Mesenchymal stem cell (in vitro differentiated cells and primary cell): Measurements from ENCODE around the gene MAP6. TPM values are rescaled to one million over a fixed set of nuclear protein-coding genes. Genes with fewer than 3 reads are reported as not detected.

Experiments
- DNase-seq: peaks from one replicate; pipeline ENCODE4 v3.0.0-alpha.2; 2013
- H2AFZ ChIP-seq: one replicate; pipeline ENCODE4 v1.6.1; 2013; ENCODE audit warnings: low read depth, mild to moderate bottlenecking, control low read depth, inconsistent platforms, low read length, moderate library complexity
- H2AK5ac ChIP-seq: 2 replicates; pipeline ENCODE4 v1.6.1; 2013; ENCODE audit warnings: low read length, moderate library complexity, mild to moderate bottlenecking, inconsistent platforms; ENCODE audit not compliant: severe bottlenecking
- H2BK120ac ChIP-seq: one replicate; pipeline ENCODE4 v1.6.1; 2013; ENCODE audit warnings: low read depth, mild to moderate bottlenecking, inconsistent platforms, low read length, moderate library complexity
- H2BK12ac ChIP-seq, 2 experiments: one replicate each; pipeline ENCODE4 v1.6.1; 2013; ENCODE audit warnings: inconsistent platforms in 2 of 2, low read length in 2 of 2, mild to moderate bottlenecking in 2 of 2, moderate library complexity in 2 of 2, control low read depth in 1 of 2
- H2BK15ac ChIP-seq: one replicate; pipeline ENCODE4 v1.6.1; 2013; ENCODE audit warnings: mild to moderate bottlenecking, low read depth, inconsistent platforms; ENCODE audit not compliant: poor library complexity, severe bottlenecking
- H2BK5ac ChIP-seq: 2 replicates; pipeline ENCODE4 v1.6.1; 2013; ENCODE audit warnings: low read depth, mild to moderate bottlenecking, low read length, control low read depth, inconsistent platforms; ENCODE audit not compliant: poor library complexity, severe bottlenecking
- H3K14ac ChIP-seq, 2 experiments: one replicate each; pipeline ENCODE4 v1.6.1; 2013; ENCODE audit warnings: inconsistent platforms in 2 of 2, low read length in 2 of 2, control low read depth in 1 of 2, mild to moderate bottlenecking in 1 of 2, moderate library complexity in 1 of 2
- H3K18ac ChIP-seq, 2 experiments: one replicate each; pipeline ENCODE4 v1.6.1; 2013; ENCODE audit warnings: inconsistent platforms in 2 of 2, low read length in 2 of 2, control low read depth in 1 of 2, low read depth in 1 of 2, mild to moderate bottlenecking in 1 of 2
- H3K23ac ChIP-seq, 2 experiments: one replicate each; pipeline ENCODE4 v1.6.1; 2013; ENCODE audit warnings: inconsistent platforms in 2 of 2, low read length in 2 of 2, mild to moderate bottlenecking in 2 of 2, moderate library complexity in 2 of 2, control low read depth in 1 of 2
- H3K27ac ChIP-seq: 2 replicates; pipeline ENCODE4 v1.5.1; 2013; ENCODE audit warnings: mild to moderate bottlenecking, moderate library complexity, low read length, control low read depth, inconsistent platforms; ENCODE audit not compliant: poor library complexity, severe bottlenecking
- H3K27me3 ChIP-seq, 2 experiments: 2 replicates each; pipeline versions ENCODE4 v1.6.1 to v1.7.0; 2013; ENCODE audit warnings: low read length in 2 of 2, mild to moderate bottlenecking in 2 of 2, moderate library complexity in 2 of 2, control low read depth in 1 of 2, inconsistent platforms in 1 of 2; ENCODE audit not compliant: control insufficient read depth in 1 of 2, insufficient read depth in 1 of 2
- H3K36me3 ChIP-seq, 2 experiments: 2 replicates each; pipeline versions ENCODE4 v1.6.1 to v1.7.0; 2013; ENCODE audit warnings: low read length in 2 of 2, control low read depth in 1 of 2, inconsistent platforms in 1 of 2, low read depth in 1 of 2, mild to moderate bottlenecking in 1 of 2; ENCODE audit not compliant: insufficient read depth in 2 of 2, control insufficient read depth in 1 of 2
- H3K4ac ChIP-seq, 2 experiments: one replicate each; pipeline ENCODE4 v1.6.1; 2013; ENCODE audit warnings: inconsistent platforms in 2 of 2, low read length in 2 of 2, mild to moderate bottlenecking in 2 of 2, moderate library complexity in 2 of 2, control low read depth in 1 of 2, low read depth in 1 of 2
- H3K4me1 ChIP-seq: 2 replicates; pipeline ENCODE4 v1.6.1; 2013; ENCODE audit warnings: low read depth, low read length, control low read depth; ENCODE audit not compliant: control insufficient read depth, insufficient read depth
- H3K4me2 ChIP-seq: 2 replicates; pipeline ENCODE4 v1.6.1; 2013; ENCODE audit warnings: low read length, mild to moderate bottlenecking, inconsistent platforms; ENCODE audit not compliant: poor library complexity, severe bottlenecking
- H3K4me3 ChIP-seq, 2 experiments: 2 replicates each; pipeline versions ENCODE4 v1.5.1 to v1.7.0; 2013; ENCODE audit warnings: low read length in 2 of 2, mild to moderate bottlenecking in 2 of 2, control low read depth in 1 of 2, low read depth in 1 of 2; ENCODE audit not compliant: insufficient read depth in 1 of 2
- H3K79me1 ChIP-seq: replicated peaks from 2 replicates; pipeline ENCODE4 v1.6.1; 2013; ENCODE audit warnings: mild to moderate bottlenecking, control low read depth, low read length, inconsistent platforms; ENCODE audit not compliant: poor library complexity, severe bottlenecking
- H3K9ac ChIP-seq: 2 replicates; pipeline ENCODE4 v1.7.0; 2013; ENCODE audit warnings: mild to moderate bottlenecking, low read length, moderate library complexity
- H3K9me3 ChIP-seq: 2 replicates; pipeline ENCODE4 v1.7.0; 2013; ENCODE audit warnings: mild to moderate bottlenecking, low read length; ENCODE audit not compliant: control insufficient read depth
- H4K8ac ChIP-seq: one replicate; pipeline ENCODE4 v1.6.1; 2013; ENCODE audit warnings: inconsistent platforms, mild to moderate bottlenecking, low read length, moderate library complexity
- H4K91ac ChIP-seq: one replicate; pipeline ENCODE4 v1.6.1; 2013; ENCODE audit warnings: mild to moderate bottlenecking, low read length, inconsistent platforms
- WGBS: methylation state at CpG from one replicate; pipeline ENCODE4 v1.1.7; 2013; ENCODE audit warnings: mixed read lengths; 5-methylcytosine and 5-hydroxymethylcytosine counted together
- polyA plus RNA-seq, 2 experiments: library from polyadenylated mRNA; stranded (reverse); fragments of 200-250 nt; gene quantifications; one replicate each; pipeline ENCODE4 v1.2.3, GENCODE V29; 2013

Gene MAP6
- polyA plus RNA-seq (2013, experiment 1 of 2), result 0.18 TPM
- 0.16 TPM for polyA plus RNA-seq (2013, experiment 2 of 2)

DNA sequence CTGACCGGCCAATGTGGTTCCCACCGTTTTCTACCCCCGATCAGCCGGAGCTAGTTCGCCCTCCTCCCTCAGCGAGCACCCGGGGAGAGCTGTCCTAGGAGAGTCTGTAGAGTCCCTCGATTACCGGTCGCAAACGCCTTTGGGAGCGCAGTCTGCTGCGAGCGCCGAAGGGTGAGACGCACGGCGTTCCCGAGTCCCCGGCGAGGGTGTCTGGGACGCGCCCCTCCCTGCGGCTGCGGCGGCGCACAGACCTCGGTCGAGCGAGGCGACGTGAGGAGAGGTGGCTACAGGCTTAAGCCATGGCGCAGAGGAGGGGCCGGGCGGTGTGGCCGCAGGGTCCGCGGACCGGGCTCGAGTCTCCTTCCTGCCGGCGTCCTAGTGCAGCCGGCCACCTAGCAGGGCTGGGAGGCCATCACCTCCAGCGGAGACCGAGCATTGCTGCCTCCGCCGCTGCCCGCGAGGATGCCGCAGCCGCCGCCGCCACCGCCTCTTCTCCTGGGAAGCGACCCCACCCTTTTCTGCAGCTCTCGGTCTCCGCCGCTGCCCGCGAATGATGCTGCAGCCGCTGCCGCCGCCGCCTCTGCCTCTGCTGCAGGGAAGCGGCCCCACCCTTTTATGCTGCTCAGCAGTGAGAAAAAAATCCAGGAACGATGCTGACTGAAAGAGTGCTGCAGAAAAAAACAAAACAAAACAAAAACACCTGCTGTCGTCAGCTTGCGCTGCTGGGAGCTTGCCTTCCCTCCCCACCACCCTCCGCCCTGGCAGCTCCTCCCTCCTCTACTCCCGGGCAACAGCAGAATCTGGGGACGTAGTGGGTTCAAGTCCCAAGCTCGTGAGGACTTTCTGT lies at the start of gene MAP6:
TSS of gene MAP6 (minus strand) at position 588 of the 847 bp plus-strand sequence. CDS start 669 bp downstream, outside the sequence.
- no peak within 1 kb of the TSS for H2BK120ac ChIP-seq
- H2BK5ac ChIP-seq, result no peak within 1 kb of the TSS
- WGBS, result 5% methylated on average over 63 of the region's 72 CpGs
- H3K9me3 ChIP-seq, result no peaks in the 10 kb centered on the region
- H3K14ac ChIP-seq, result no peak within 1 kb of the TSS
- no peak for DNase-seq
- H3K27me3 ChIP-seq, result peaks cover 38 to 66% of the 10 kb centered on the region in 2 experiments
- peak within 1 kb of the TSS; percentile 34 for H2AFZ ChIP-seq
- no peak within 1 kb of the TSS for H4K91ac ChIP-seq
- H3K4me3 ChIP-seq, result peak within 1 kb of the TSS; percentile 20 to 72
- H3K18ac ChIP-seq, result no peak within 1 kb of the TSS
- no peaks in the 10 kb centered on the region for H3K79me1 ChIP-seq
- no peak within 1 kb of the TSS for H4K8ac ChIP-seq
- H2BK12ac ChIP-seq, result no peak within 1 kb of the TSS
- no peak within 1 kb of the TSS for H3K27ac ChIP-seq
- no peak within 1 kb of the TSS for H2BK15ac ChIP-seq
- H3K9ac ChIP-seq, result peak within 1 kb of the TSS; percentile 63
- H2AK5ac ChIP-seq, result no peak within 1 kb of the TSS
- no peaks in the 10 kb centered on the region for H3K36me3 ChIP-seq
- peak within 1 kb of the TSS; percentile 96 for H3K4me2 ChIP-seq
- no peak within 1 kb of the TSS for H3K4ac ChIP-seq
- peaks cover 19% of the 10 kb centered on the region for H3K4me1 ChIP-seq
- peak within 1 kb of the TSS in 1 of 2 experiments; percentile 56 for H3K23ac ChIP-seq

DNA sequence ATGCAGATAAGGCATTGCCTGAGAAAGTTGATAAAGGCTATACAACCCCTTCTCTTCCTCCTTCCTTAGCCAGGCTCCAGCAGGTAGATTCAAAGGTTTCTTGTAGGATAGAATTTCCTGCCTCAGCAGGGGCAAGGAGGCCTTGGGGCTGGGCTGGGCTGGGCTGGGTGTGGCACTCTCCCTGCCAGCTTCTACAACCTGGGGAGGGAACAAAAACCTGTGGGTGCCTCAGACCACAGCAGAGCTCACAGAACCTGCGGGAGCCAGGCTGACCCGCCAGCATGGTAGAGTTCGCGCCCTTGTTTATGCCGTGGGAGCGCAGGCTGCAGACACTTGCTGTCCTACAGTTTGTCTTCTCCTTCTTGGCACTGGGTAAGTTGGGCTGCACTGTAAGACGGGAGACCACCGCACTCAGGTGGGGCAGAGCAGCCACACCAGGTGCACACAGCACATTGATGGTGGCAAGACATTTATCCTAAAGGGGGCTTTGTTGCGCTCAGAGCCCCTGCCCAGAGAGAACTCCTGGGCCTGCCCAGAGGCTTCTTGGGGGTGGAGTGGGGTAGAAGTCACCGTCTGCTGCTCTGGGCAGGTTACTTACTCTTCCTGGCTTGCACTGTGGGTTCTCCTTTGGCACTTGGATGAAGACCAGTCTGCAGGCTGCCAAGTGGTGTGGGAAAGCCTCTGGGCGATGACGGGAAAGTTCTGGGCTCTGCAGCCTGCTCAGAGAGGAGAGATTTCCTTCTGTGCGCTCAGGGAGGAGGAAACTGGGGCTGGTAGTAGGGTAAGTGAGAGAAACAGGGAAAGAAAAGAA lies 49.0 kb upstream of the MAP6 start, which contains the start of gene MOGAT2:
TSS of gene MOGAT2 (plus strand) at position 231 of the 811 bp plus-strand sequence. CDS start at position 282, 51 bp downstream.
- Histone ChIP-seq H4K91ac (no peak within 1 kb of the TSS), H3K9me3 (no peaks in the 10 kb centered on the region), H3K18ac (no peak within 1 kb of the TSS), H3K14ac (peak within 1 kb of the TSS in 1 of 2 experiments; percentile 74), H3K4me2 (no peak within 1 kb of the TSS), H2BK15ac (no peak within 1 kb of the TSS), H2BK5ac (no peak within 1 kb of the TSS), H3K4me1 (peaks cover 2% of the 10 kb centered on the region), H4K8ac (no peak within 1 kb of the TSS), H3K79me1 (no peaks in the 10 kb centered on the region), H3K27me3 (peaks cover 14 to 37% of the 10 kb centered on the region in 2 experiments), H3K36me3 (no peaks in the 10 kb centered on the region), H3K4me3 (no peak within 1 kb of the TSS), H2BK120ac (no peak within 1 kb of the TSS), H2AK5ac (no peak within 1 kb of the TSS), H2BK12ac (no peak within 1 kb of the TSS), H3K9ac (no peak within 1 kb of the TSS), H3K23ac (no peak within 1 kb of the TSS), H3K27ac (no peak within 1 kb of the TSS), H2AFZ (no peak within 1 kb of the TSS), H3K4ac (no peak within 1 kb of the TSS)
- DNase-seq, result no peak
- 81% methylated on average over 13 of the region's 13 CpGs for WGBS

DNA sequence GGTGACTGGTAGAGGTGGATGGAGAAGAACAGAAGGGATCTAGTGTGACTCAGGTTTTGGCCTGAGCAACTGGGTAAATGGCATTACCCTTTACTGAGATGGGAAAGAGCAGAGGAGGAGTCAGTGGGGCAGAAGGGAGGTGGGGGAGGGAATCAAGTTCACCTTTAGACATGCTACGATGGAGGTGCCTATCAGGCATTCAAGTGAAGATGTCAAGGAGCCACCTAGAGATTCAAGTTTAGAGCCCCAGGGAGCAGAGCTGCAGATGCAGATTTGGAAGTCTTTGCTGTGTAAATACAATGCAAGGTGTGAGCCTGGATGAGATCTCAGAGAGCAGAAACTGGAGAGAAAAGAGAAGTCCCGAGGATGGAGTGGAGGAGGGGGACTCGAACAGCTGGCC lies 47.8 kb upstream of the MAP6 start:
- H2BK12ac ChIP-seq, result no peak overlapping the region
- H4K8ac ChIP-seq, result no peak overlapping the region
- H3K23ac ChIP-seq, result no peak overlapping the region
- no peak overlapping the region for H2AK5ac ChIP-seq
- no peak overlapping the region for H3K9ac ChIP-seq
- peaks cover 14 to 44% of the 10 kb centered on the region in 2 experiments for H3K27me3 ChIP-seq
- H3K4ac ChIP-seq, result no peak overlapping the region
- H3K79me1 ChIP-seq, result no peaks in the 10 kb centered on the region
- H3K4me2 ChIP-seq, result no peak overlapping the region
- no peak overlapping the region for H4K91ac ChIP-seq
- no peak overlapping the region for H2BK120ac ChIP-seq
- H3K4me1 ChIP-seq, result no peaks in the 10 kb centered on the region
- H2BK5ac ChIP-seq, result no peak overlapping the region
- H2AFZ ChIP-seq, result no peak overlapping the region
- 47% methylated on average over 3 of the region's 3 CpGs for WGBS
- H3K14ac ChIP-seq, result no peak overlapping the region
- no peak for DNase-seq
- H3K36me3 ChIP-seq, result no peaks in the 10 kb centered on the region
- H3K4me3 ChIP-seq, result no peak overlapping the region
- H2BK15ac ChIP-seq, result no peak overlapping the region
- H3K9me3 ChIP-seq, result no peaks in the 10 kb centered on the region
- H3K27ac ChIP-seq, result no peak overlapping the region
- H3K18ac ChIP-seq, result no peak overlapping the region

DNA sequence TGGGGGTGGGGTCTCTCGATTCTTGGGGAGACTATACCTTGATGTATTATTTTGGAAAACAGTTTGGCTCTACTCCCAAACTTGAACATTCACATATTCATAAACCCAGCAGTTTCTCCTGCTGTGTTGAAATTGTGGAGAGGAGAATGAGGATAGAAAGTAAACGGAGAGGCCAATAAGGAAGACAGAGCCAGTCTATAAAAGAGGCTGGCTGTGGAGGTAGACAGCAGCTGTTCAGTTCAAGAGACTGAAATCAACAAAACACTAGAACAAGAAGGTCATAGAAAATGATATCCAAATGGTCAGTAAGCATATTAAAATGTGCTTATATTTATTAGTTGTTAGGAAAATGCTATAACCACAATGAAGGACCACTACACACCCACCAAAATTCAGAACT lies 46.9 kb upstream of the MAP6 start:
- no peak overlapping the region for H2BK12ac ChIP-seq
- no peak overlapping the region for H3K4ac ChIP-seq
- no peak overlapping the region for H3K14ac ChIP-seq
- no peak overlapping the region for H2BK5ac ChIP-seq
- peaks cover 11 to 51% of the 10 kb centered on the region in 2 experiments for H3K27me3 ChIP-seq
- no peak overlapping the region for H3K18ac ChIP-seq
- DNase-seq, result no peak
- no peak overlapping the region for H2BK15ac ChIP-seq
- no peak overlapping the region for H2AK5ac ChIP-seq
- H3K79me1 ChIP-seq, result no peaks in the 10 kb centered on the region
- no peak overlapping the region for H2BK120ac ChIP-seq
- no peak overlapping the region for H3K23ac ChIP-seq
- no peak overlapping the region for H2AFZ ChIP-seq
- no peaks in the 10 kb centered on the region for H3K4me1 ChIP-seq
- no peak overlapping the region for H3K4me2 ChIP-seq
- no peaks in the 10 kb centered on the region for H3K9me3 ChIP-seq
- H3K27ac ChIP-seq, result no peak overlapping the region
- no peak overlapping the region for H3K9ac ChIP-seq
- H3K4me3 ChIP-seq, result no peak overlapping the region
- 91% methylated on average over 1 of the region's 2 CpGs for whole genome bisulfite sequencing
- no peak overlapping the region for H4K91ac ChIP-seq
- H4K8ac ChIP-seq, result no peak overlapping the region
- H3K36me3 ChIP-seq, result no peaks in the 10 kb centered on the region
